ENCODE measurements around the gene IGF1R. TPM values are rescaled to one million over a fixed set of nuclear protein-coding genes. Genes with fewer than 3 reads are reported as not detected.

IGF1R gene
- total RNA-seq, 5 donors from 2014 or later (not counting 1 experiment from before 2014, with no cell fraction given) = 40.3 to 97.2 (median 79.4) TPM

DNA sequence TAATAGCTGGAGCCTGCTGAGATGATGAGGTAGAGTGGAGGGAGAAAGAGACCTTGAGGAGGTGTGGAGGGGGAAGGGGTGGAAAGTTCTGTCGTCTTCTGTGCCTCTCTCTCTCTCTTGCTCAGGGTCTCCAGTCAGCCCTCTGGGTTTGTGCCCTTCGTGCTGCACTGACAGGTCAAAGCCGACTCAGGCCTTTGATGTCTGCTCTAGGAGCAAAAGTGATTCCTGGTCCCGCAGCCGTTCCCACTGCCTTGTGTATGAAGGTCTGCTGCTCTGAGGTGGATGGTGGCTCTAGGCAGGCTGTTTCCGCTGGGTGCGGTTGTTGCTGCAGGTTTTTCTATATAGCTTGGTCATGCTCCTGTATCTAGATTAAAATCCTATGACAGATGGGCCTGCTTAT, 89.4 kb downstream of the IGF1R start:
- Mint-ChIP-seq H3K9me3 (no peaks in the 10 kb centered on the region), H3K4me3 (peak overlapping the region in 1 of 3 donors; percentile 10), H3K4me1 (peaks cover 69 to 79% (median 75%) of the 10 kb centered on the region in 3 donors), H3K27ac (no peak overlapping the region), H3K27me3 (no peaks in the 10 kb centered on the region), H3K36me3 (no peaks in the 10 kb centered on the region)
- WGBS (ENCODE audit: insufficient coverage) = 56% methylated on average over 2 of the region's 7 CpGs
- Histone ChIP-seq H3K4me1 (ENCODE audit: control insufficient read depth in 1 of 2, extremely low read depth in 1 of 2, insufficient read depth in 2 of 2, low read length in 2 of 2) (peaks cover 7 to 19% of the 10 kb centered on the region in 2 experiments), H3K9me3 (no peaks in the 10 kb centered on the region), H3K4me3 (ENCODE audit: control insufficient read depth in 1 of 2, extremely low read depth in 1 of 2, low read length in 1 of 2) (no peak overlapping the region), H3K36me3 (ENCODE audit: control insufficient read depth in 2 of 2, extremely low read depth in 1 of 2, insufficient read depth in 1 of 2, low read length in 1 of 2) (no peaks in the 10 kb centered on the region), H3K27me3 (replicated peaks in 1 of 2; ENCODE audit: control insufficient read depth in 2 of 2, extremely low read depth in 1 of 2, insufficient read depth in 2 of 2, low read length in 1 of 2) (no peaks in the 10 kb centered on the region), H3K27ac (ENCODE audit: low read length) (no peak overlapping the region)
- DNase-seq (no peak), ATAC-seq (replicated peaks in 1 of 4) (no peak)
- CTCF ChIA-PET = no interaction called here
- POLR2A ChIA-PET = interaction anchor here in 1 of 2 donors (0.5 kb wide), 1 partner anchor 1285 kb away, joined by 3 read pairs; no protein-coding TSS in a partner anchor

GRCh38 chr15:98738689-98739401, 90.5 kb downstream of the IGF1R start:
- Mint-ChIP-seq H3K27ac (no peak overlapping the region), H3K4me1 (peaks cover 78 to 81% (median 80%) of the 10 kb centered on the region in 3 donors), H3K9me3 (no peaks in the 10 kb centered on the region), H3K36me3 (no peaks in the 10 kb centered on the region), H3K27me3 (no peaks in the 10 kb centered on the region), H3K4me3 (peak overlapping the region in 1 of 3 donors; percentile 13)
- no peaks in the 10 kb centered on the region for H3K36me3 ChIP-seq (ENCODE audit: control insufficient read depth in 2 of 2, extremely low read depth in 1 of 2, insufficient read depth in 1 of 2, low read length in 1 of 2)
- 62% methylated on average over 4 of the region's 9 CpGs for WGBS (ENCODE audit: insufficient coverage)
- ATAC-seq (replicated peaks in 1 of 4) = no peak
- no peaks in the 10 kb centered on the region for H3K9me3 ChIP-seq
- ChIA-PET POLR2A (interaction anchor here in 1 of 2 donors (0.6 kb wide), 1 partner anchor 149 kb away, joined by 5 read pairs; no protein-coding TSS in a partner anchor), CTCF (no interaction called here)
- H3K4me3 ChIP-seq (ENCODE audit: control insufficient read depth in 1 of 2, extremely low read depth in 1 of 2, low read length in 1 of 2) = no peak overlapping the region
- DNase-seq = no peak
- peaks cover 8 to 19% of the 10 kb centered on the region in 2 experiments for H3K4me1 ChIP-seq (ENCODE audit: control insufficient read depth in 1 of 2, extremely low read depth in 1 of 2, insufficient read depth in 2 of 2, low read length in 2 of 2)
- H3K27me3 ChIP-seq (replicated peaks in 1 of 2; ENCODE audit: control insufficient read depth in 2 of 2, extremely low read depth in 1 of 2, insufficient read depth in 2 of 2, low read length in 1 of 2) = no peaks in the 10 kb centered on the region
- no peak overlapping the region for H3K27ac ChIP-seq (ENCODE audit: low read length)

- CTCF ChIA-PET = no interaction called here
- H3K4me1 Mint-ChIP-seq = peaks cover 77 to 83% (median 83%) of the 10 kb centered on the region in 3 donors
Observed at GRCh38 chr15:98740295-98740694, 92.0 kb downstream of the IGF1R start.

GRCh38 chr15:98740963-98741362, 92.6 kb downstream of the IGF1R start:
- ChIA-PET CTCF (interaction anchor here (0.6 kb wide), 2 partner anchors 17 to 61 kb away, joined by 3 to 6 read pairs; no protein-coding TSS in a partner anchor), POLR2A (interaction anchor here in 1 of 2 donors (0.6 kb wide), 2 partner anchors 87 to 217 kb away, joined by 3 to 6 read pairs; no protein-coding TSS in a partner anchor)
- DNase-seq (no peak), ATAC-seq (replicated peaks in 1 of 4) (no peak)
- Mint-ChIP-seq H3K36me3 (no peaks in the 10 kb centered on the region), H3K9me3 (no peaks in the 10 kb centered on the region), H3K27ac (no peak overlapping the region), H3K4me1 (peaks cover 77 to 83% (median 83%) of the 10 kb centered on the region in 3 donors), H3K4me3 (no peak overlapping the region), H3K27me3 (no peaks in the 10 kb centered on the region)
- no peaks in the 10 kb centered on the region for H3K27me3 ChIP-seq (replicated peaks in 1 of 2; ENCODE audit: control insufficient read depth in 2 of 2, extremely low read depth in 1 of 2, insufficient read depth in 2 of 2, low read length in 1 of 2)
- no peak overlapping the region for H3K27ac ChIP-seq (ENCODE audit: low read length)
- no peaks in the 10 kb centered on the region for H3K9me3 ChIP-seq
- WGBS (ENCODE audit: insufficient coverage) = no CpG with 5 or more reads among the region's 4 CpGs
- no peaks in the 10 kb centered on the region for H3K36me3 ChIP-seq (ENCODE audit: control insufficient read depth in 2 of 2, extremely low read depth in 1 of 2, insufficient read depth in 1 of 2, low read length in 1 of 2)
- H3K4me3 ChIP-seq (ENCODE audit: control insufficient read depth in 1 of 2, extremely low read depth in 1 of 2, low read length in 1 of 2) = no peak overlapping the region
- peaks cover 10 to 26% of the 10 kb centered on the region in 2 experiments for H3K4me1 ChIP-seq (ENCODE audit: control insufficient read depth in 1 of 2, extremely low read depth in 1 of 2, insufficient read depth in 2 of 2, low read length in 2 of 2)

More at GRCh38 chr15:98740295-98740694, 92.0 kb downstream of the IGF1R start:
- POLR2A ChIA-PET = no interaction called here
- no CpG with 5 or more reads among the region's 4 CpGs for WGBS (ENCODE audit: insufficient coverage)
- no peak overlapping the region for H3K27ac ChIP-seq (ENCODE audit: low read length)
- H3K4me3 ChIP-seq (ENCODE audit: control insufficient read depth in 1 of 2, extremely low read depth in 1 of 2, low read length in 1 of 2) = no peak overlapping the region
- Mint-ChIP-seq H3K4me3 (no peak overlapping the region), H3K27ac (no peak overlapping the region), H3K27me3 (no peaks in the 10 kb centered on the region), H3K36me3 (no peaks in the 10 kb centered on the region), H3K9me3 (no peaks in the 10 kb centered on the region)
- DNase-seq (no peak), ATAC-seq (replicated peaks in 1 of 4) (no peak)
- H3K27me3 ChIP-seq (replicated peaks in 1 of 2; ENCODE audit: control insufficient read depth in 2 of 2, extremely low read depth in 1 of 2, insufficient read depth in 2 of 2, low read length in 1 of 2) = no peaks in the 10 kb centered on the region
- H3K9me3 ChIP-seq = no peaks in the 10 kb centered on the region
- H3K36me3 ChIP-seq (ENCODE audit: control insufficient read depth in 2 of 2, extremely low read depth in 1 of 2, insufficient read depth in 1 of 2, low read length in 1 of 2) = no peaks in the 10 kb centered on the region
- peaks cover 15 to 25% of the 10 kb centered on the region in 2 experiments for H3K4me1 ChIP-seq (ENCODE audit: control insufficient read depth in 1 of 2, extremely low read depth in 1 of 2, insufficient read depth in 2 of 2, low read length in 2 of 2)

DNA sequence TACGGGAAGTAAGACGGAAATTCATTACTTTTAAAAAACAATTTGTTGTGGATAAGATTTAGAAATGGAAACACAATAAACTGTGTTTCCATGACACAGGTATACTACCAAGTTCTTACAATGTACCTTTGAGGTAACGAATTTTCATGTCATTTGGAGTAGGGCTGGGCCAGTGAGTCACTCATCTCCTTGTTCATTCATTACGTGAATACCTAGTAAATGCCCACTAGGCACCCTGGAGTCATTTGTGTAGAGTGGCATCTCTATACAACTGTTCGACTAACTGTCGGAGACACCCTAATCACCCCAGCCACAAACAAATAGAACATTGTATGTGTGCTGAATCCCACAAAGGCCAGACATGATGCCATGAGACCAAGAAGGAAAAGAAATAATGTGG, 94.8 kb downstream of the IGF1R start:
- ChIA-PET POLR2A (no interaction called here), CTCF (no interaction called here)
- Histone ChIP-seq H3K27ac (ENCODE audit: low read length) (no peak overlapping the region), H3K27me3 (replicated peaks in 1 of 2; ENCODE audit: control insufficient read depth in 2 of 2, extremely low read depth in 1 of 2, insufficient read depth in 2 of 2, low read length in 1 of 2) (no peaks in the 10 kb centered on the region), H3K9me3 (no peaks in the 10 kb centered on the region), H3K4me3 (ENCODE audit: control insufficient read depth in 1 of 2, extremely low read depth in 1 of 2, low read length in 1 of 2) (no peak overlapping the region), H3K36me3 (ENCODE audit: control insufficient read depth in 2 of 2, extremely low read depth in 1 of 2, insufficient read depth in 1 of 2, low read length in 1 of 2) (no peaks in the 10 kb centered on the region), H3K4me1 (ENCODE audit: control insufficient read depth in 1 of 2, extremely low read depth in 1 of 2, insufficient read depth in 2 of 2, low read length in 2 of 2) (peaks cover 10 to 23% of the 10 kb centered on the region in 2 experiments)
- Mint-ChIP-seq H3K9me3 (no peaks in the 10 kb centered on the region), H3K27me3 (no peaks in the 10 kb centered on the region), H3K4me1 (peaks cover 73 to 81% (median 80%) of the 10 kb centered on the region in 3 donors), H3K27ac (no peak overlapping the region), H3K4me3 (peak overlapping the region in 1 of 3 donors; percentile 47), H3K36me3 (no peaks in the 10 kb centered on the region)
- DNase-seq = no peak
- no CpG with 5 or more reads among the region's 6 CpGs for WGBS (ENCODE audit: insufficient coverage)
- no peak for ATAC-seq (replicated peaks in 1 of 4)

DNA sequence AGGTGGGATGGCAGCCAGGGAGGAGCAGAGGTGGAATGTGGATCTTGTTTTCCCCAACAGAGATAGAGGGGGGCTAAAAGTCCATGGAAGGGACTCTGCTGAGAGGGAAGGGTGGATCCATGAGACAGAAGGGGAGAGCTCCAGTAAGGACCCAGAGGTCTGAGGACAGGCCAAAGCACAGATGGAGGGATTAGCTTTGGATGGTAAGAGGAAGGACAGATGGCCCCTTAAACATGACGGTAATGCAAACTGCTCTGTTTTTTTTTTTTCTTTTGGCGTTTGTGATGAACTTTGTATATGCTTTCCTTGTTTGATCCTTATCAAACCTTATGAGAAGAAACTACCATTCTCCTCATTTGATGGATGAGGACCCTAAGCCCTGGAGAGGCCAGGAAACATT, 96.2 kb downstream of the IGF1R start:
- ChIA-PET POLR2A (no interaction called here), CTCF (no interaction called here)
- Histone ChIP-seq H3K4me3 (ENCODE audit: control insufficient read depth in 1 of 2, extremely low read depth in 1 of 2, low read length in 1 of 2) (no peak overlapping the region), H3K27me3 (replicated peaks in 1 of 2; ENCODE audit: control insufficient read depth in 2 of 2, extremely low read depth in 1 of 2, insufficient read depth in 2 of 2, low read length in 1 of 2) (no peaks in the 10 kb centered on the region), H3K36me3 (ENCODE audit: control insufficient read depth in 2 of 2, extremely low read depth in 1 of 2, insufficient read depth in 1 of 2, low read length in 1 of 2) (no peaks in the 10 kb centered on the region), H3K9me3 (no peaks in the 10 kb centered on the region), H3K4me1 (ENCODE audit: control insufficient read depth in 1 of 2, extremely low read depth in 1 of 2, insufficient read depth in 2 of 2, low read length in 2 of 2) (peaks cover 10 to 18% of the 10 kb centered on the region in 2 experiments), H3K27ac (ENCODE audit: low read length) (no peak overlapping the region)
- DNase-seq = no peak
- Mint-ChIP-seq H3K27me3 (no peaks in the 10 kb centered on the region), H3K27ac (no peak overlapping the region), H3K36me3 (no peaks in the 10 kb centered on the region), H3K4me3 (peak overlapping the region in 1 of 3 donors; percentile 47), H3K9me3 (no peaks in the 10 kb centered on the region), H3K4me1 (peaks cover 62 to 73% (median 71%) of the 10 kb centered on the region in 3 donors)
- no peak for ATAC-seq (replicated peaks in 1 of 4)
- no CpG with 5 or more reads among the region's 2 CpGs for WGBS (ENCODE audit: insufficient coverage)
